Measurements from ENCODE around the gene MLST8.

MLST8 gene

GRCh38 chr16:2205104-2205966, at the start of gene MLST8:
TSS of gene MLST8 (plus strand) at chr16:2205454. CDS start at chr16:2206086, 632 bp downstream.
- DNase-seq (ENCODE audit: low read depth), result peak; percentile 45
- no peak for TF ChIP-seq CTCF (IDR thresholded peaks at IDR 0.05; ENCODE audit: control insufficient read depth, extremely low read depth, insufficient read depth)
- H3K4me3 ChIP-seq (ENCODE audit: low read depth, low read length), result peak within 1 kb of the TSS; percentile 62

GRCh38 chr16:2155977-2156848, 49.0 kb upstream of the MLST8 start:
- no peak for TF ChIP-seq CTCF (IDR thresholded peaks at IDR 0.05; ENCODE audit: control insufficient read depth, extremely low read depth, insufficient read depth)
- H3K4me3 ChIP-seq (ENCODE audit: low read depth, low read length), result peak overlapping the region; percentile 90
- DNase-seq (ENCODE audit: low read depth), result no peak

- H3K4me3 ChIP-seq (ENCODE audit: low read depth, low read length), result peak overlapping the region; percentile 90
- no peak for TF ChIP-seq CTCF (IDR thresholded peaks at IDR 0.05; ENCODE audit: control insufficient read depth, extremely low read depth, insufficient read depth)
- DNase-seq (ENCODE audit: low read depth), result no peak
Observed at GRCh38 chr16:2156849-2157224, 48.4 kb upstream of the MLST8 start.

- H3K4me3 ChIP-seq (ENCODE audit: low read depth, low read length), result peak overlapping the region; percentile 90
- DNase-seq (ENCODE audit: low read depth), result no peak
Observed at GRCh38 chr16:2157480-2158261, 47.6 kb upstream of the MLST8 start.

GRCh38 chr16:2158262-2158638, 47.0 kb upstream of the MLST8 start:
- no peak for TF ChIP-seq CTCF (IDR thresholded peaks at IDR 0.05; ENCODE audit: control insufficient read depth, extremely low read depth, insufficient read depth)
- no peak overlapping the region for H3K4me3 ChIP-seq (ENCODE audit: low read depth, low read length)
- no peak for DNase-seq (ENCODE audit: low read depth)

More at GRCh38 chr16:2157480-2158261, 47.6 kb upstream of the MLST8 start:
- TF ChIP-seq CTCF (IDR thresholded peaks at IDR 0.05; ENCODE audit: control insufficient read depth, extremely low read depth, insufficient read depth), result no peak

GRCh38 chr16:2159175-2159838, 45.9 kb upstream of the MLST8 start:
- H3K4me3 ChIP-seq (ENCODE audit: low read depth, low read length), result no peak overlapping the region
- no peak for TF ChIP-seq CTCF (IDR thresholded peaks at IDR 0.05; ENCODE audit: control insufficient read depth, extremely low read depth, insufficient read depth)
- DNase-seq (ENCODE audit: low read depth), result no peak
